ENCODE data around the gene PPDPF.

- TF ChIP-seq EZH2 (IDR thresholded peaks at IDR 0.05; ENCODE audit: borderline replicate concordance, insufficient read depth, low read depth, low read length, poor library complexity, severe bottlenecking) (no peak), CTCF (IDR thresholded peaks at IDR 0.05) (no peak)
These were observed 25.8 kb downstream of the PPDPF start for GRCh38 chr20:63546256-63546955.

All from B cell (primary cell).